ENCODE data around the gene FERMT2.

FERMT2 gene, protein sequence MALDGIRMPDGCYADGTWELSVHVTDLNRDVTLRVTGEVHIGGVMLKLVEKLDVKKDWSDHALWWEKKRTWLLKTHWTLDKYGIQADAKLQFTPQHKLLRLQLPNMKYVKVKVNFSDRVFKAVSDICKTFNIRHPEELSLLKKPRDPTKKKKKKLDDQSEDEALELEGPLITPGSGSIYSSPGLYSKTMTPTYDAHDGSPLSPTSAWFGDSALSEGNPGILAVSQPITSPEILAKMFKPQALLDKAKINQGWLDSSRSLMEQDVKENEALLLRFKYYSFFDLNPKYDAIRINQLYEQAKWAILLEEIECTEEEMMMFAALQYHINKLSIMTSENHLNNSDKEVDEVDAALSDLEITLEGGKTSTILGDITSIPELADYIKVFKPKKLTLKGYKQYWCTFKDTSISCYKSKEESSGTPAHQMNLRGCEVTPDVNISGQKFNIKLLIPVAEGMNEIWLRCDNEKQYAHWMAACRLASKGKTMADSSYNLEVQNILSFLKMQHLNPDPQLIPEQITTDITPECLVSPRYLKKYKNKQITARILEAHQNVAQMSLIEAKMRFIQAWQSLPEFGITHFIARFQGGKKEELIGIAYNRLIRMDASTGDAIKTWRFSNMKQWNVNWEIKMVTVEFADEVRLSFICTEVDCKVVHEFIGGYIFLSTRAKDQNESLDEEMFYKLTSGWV

DNA sequence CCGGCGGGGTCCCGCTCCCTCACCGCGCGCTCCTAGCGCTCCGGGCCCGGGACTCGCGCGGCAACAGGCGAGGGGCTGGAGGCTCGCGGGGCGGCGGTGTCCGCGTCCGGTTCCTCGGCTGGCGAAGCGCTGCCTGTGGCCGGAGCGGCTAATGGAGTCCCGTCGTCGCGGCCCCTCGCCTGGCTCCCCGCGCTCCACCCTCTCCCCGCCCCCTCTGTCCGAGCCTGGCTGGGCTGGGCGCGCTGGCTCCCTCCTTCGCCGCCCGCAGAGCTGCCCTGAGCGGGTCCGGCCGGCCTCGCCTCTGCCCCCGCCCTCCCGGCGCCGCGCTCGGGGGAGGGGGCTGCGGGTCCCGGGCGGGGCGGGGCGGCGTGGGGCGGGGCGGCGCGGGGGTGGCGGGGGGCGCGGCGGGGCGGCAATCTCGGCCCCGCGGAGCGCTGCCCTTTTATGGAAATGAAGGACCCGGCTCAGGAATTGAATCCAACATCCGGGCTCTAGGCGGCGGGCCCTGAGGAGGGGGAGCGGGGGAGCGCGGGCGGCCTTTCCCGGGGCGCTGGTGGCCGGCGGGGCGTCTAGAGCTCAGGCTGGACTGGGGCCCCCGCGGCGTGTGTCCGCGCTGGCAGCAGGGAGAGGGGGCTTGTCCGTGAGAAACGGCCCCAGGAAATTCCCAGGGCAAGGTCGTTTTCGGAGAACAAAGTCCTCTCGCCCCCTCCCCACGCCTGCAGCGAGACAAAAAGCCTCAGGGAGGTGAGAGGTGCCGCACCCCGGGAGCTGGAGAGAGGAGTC lies at the start of gene FERMT2:
Gene FERMT2 (minus strand): TSS at position 153 of the 783 bp plus-strand sequence. CDS start 482 bp downstream, outside the sequence.
- DNase-seq: peak; percentile 17
- no peak for ATAC-seq

DNA sequence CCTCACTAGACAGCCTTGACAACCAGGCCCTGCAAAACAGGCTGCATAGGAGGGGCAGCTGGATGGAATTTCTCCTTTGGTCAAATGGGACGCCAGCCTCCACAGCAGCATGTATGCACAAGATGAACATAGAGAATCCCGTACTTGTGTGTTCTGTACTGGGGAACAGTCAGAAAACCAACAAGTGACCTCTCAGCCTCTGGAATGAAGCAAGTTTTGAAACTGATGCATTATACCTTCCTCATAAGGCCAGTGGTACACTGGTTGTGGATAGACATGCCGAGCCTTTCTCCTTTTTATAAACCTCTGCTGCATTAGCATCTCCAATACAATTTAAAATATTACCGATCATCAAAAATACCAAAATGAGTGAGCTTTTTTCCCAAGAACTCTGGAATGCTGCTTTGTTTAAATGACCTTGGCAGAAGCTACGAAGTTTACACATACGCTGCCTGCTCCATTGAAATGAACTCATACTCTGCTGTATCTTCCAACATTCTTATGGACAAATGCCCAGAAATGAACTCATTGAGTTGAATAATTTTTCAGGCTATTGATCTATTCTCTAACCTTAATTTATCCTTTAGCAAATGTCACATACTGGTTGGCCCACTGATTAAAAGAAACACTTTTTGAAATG lies 47.6 kb upstream of the FERMT2 start:
- ATAC-seq (no peak), DNase-seq (no peak)

DNA sequence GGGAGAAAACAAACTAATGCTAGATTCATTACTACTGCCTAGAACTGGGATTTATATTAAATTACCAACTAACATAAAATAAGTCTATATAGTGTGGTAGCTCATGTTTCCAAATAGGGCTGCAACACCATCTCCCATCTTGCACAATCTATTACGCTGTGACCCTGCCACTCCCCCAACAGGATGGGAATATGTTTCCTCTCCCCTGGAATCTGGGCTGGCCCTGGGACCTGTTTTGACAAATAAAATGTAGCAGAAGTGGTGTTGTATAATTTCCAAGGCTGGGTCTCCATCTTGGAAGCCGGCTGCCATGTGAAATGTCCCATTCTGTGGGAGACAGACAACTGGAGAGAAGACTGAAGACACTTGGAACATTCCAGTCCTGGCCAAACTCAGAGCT lies 45.6 kb upstream of the FERMT2 start:
- DNase-seq (no peak), ATAC-seq (no peak)

DNA sequence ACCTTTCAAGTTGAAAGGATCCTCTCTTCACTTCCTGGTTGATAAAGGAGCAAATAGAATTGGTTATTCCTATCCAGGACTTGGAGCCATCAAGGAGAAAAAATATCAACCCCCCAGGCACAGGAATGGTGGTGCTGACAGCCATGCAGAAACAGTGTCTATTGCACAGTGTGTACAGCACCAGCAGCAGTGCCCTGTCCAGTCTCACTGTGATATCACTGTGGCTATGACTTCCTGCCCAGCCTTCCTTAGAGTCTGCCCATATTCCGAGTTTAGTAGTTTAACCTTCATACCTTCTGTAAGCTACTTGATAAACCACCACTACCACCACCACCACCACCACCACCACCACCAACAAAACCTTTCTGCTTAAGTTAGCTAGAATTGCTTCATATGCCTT lies 45.1 kb upstream of the FERMT2 start:
- no peak for DNase-seq
- ATAC-seq: no peak

DNA sequence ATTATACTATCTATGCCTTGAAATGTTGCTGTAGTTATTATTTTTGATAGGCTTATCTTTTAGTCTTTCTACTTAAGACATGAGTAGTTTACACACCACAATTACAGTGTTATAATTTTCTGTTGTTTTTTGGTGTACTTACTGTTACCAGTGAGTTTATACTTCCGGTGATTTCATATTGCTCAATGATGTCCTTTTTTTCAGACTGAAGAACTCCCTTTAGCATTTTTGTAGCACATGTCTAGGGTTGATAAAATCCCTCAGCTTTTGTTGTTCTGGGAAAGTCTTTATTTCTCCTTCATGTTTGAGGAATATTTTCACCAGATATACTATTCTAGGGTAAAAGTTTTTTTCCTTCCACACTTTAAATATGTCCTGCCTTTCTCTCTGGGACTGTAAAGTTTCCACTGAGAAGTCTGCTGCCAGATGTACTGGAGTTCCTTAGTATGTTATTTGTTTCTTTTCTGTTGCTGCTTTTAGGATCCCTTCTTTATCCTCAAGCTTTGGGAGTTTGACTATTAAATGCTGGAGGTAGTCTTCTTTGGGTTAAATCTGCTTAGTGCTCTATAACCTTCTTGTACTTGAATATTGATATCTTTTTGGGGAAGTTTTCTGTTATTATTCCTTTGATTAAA lies 41.5 kb upstream of the FERMT2 start:
- DNase-seq: no peak
- ATAC-seq: no peak

DNA sequence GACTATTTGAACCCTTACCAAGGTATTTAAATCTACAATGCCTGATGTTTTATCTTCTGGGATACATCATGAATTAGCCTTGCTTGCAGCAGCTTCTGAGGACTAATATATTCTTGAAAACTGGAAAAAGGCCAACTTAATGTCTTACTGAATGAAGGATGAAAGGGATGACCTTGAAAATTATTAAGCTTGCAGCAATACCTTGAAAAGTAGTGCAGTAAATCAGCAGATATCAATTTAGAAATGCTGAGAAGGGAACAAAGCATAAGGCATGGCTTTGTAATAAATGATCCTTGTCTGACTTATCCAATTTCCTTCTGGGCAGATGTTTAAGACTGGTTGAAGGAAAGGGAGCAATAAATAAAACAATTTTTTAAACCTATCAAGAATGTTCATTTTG lies 37.3 kb upstream of the FERMT2 start:
- DNase-seq: no peak
- no peak for ATAC-seq

DNA sequence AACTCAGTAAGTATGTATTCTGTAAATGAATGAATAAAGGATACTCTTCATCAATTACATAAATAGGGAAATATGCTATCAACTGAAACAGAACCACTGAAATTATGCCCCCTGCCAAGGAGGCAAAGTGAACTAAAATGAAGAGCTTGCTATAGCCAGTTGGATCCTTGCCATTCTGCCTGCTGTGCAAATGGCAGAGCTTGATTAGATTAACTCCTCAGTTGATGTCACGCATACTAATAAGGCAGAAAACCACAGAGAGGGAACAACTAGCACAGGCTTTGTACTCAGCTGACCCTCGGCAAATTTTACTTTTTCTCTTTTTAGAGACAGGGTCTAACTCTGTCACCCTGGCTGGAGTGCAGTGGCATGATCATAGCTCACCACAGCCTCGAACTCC lies 36.7 kb upstream of the FERMT2 start:
- no peak for DNase-seq
- no peak for ATAC-seq

DNA sequence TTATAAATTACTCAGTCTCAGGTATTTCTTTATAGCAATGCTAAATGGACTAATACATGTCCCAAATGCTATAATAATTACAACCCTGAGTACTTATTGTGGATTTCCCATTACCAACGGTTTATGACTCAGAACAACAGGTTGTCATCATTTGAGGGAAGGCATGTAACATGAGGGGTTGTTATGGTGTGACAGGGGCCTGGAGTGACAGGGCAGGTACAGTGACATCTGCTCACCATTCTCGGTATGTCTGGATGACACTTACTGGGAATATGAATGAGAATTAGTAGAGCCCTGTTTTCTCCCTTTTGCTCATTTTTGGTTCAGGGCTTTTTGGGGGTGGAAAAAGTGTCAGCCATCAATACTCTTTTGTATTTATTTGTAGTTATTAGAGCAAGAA lies 36.2 kb upstream of the FERMT2 start:
- ATAC-seq: no peak

DNA sequence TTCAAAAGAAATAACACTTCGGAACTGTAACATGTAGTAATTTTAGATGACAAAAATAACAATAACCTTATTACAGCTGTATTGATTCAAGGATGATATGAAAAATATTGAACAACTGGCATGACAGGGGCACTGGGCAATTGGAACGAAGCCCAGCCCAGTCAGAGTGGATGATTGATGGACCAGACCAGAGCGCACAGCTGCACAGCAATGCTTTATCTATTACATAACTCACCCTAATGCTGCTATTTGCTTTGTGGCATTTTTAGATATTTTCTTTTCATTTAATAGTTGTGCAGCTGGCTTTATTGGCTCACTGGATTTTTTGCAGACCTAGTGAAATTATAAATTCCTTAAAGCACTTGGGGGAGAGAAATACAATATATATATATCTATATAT lies 26.9 kb upstream of the FERMT2 start:
- no peak for ATAC-seq
- no peak for DNase-seq

More for the DNA sequence above, 36.2 kb upstream of the FERMT2 start:
- DNase-seq: no peak

DNA sequence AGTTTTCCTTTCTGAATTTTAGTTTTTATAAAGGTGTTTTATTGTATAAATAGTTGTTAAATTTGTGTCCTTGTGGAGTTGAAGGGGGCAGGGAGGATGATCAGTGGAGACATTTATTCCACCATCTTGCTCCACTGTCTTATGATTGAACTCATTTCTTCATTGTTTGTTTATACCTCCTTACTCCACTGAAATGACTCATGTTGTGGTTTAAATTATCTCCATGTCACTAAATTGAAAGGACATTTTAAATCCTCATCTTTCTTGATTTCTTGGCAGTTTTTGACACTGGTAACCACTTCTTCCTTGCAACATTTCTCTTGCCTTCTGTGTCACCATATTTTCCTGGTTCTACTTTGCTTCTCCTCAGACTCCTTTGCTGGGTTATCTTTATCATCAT lies 23.6 kb upstream of the FERMT2 start:
- DNase-seq (no peak), ATAC-seq (no peak)

DNA sequence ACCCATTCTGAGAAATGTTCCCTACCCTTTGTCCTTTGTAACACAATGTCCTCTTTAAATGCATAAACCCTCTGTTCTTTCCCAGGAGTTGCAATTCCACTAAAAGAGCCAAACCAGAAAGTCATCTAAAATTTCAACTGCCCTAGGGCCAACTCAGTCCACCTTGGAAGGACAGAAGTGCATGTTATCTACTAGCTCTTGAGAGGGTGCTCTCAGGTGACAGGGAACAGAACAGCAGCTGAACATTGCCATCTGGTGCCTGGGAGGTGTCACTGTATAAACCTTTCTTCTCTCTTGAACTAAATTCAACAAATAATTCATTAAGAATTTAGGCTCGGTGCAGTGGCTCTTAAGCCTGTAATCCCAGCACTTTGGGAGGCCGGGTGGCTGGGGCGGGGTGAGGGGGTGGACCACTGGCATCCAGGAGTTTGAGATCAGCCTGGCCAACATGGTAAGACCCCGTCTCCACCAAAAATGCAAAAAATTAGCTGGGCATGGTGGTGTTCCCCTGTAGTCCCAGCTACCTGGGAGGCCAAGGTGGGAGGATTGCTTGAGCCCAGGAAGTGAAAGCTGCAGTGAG lies 10.3 kb upstream of the FERMT2 start:
- ATAC-seq: peak; percentile 66

DNA sequence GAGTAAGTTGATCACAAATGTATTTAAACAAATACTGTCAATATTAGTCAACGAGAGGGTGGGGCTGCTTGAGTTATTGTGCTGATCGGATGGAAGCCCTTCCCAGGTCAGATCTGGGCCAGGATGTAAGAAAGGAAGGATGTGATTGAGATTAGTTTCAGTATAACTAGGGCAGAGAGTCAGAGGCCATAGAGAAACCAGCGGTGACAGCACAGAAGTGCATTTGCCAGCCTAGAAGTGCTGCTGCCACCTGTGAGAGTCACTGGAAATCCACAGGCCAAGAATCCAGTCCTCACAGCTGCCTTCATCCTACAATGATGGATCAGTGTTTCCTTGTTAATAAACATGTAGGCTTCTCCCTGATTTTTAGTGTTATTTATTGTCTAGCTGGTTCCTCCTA lies 9.8 kb upstream of the FERMT2 start:
- ATAC-seq (no peak), DNase-seq (no peak)

More for the DNA sequence above, 10.3 kb upstream of the FERMT2 start:
- peak; percentile 29 for DNase-seq

DNA sequence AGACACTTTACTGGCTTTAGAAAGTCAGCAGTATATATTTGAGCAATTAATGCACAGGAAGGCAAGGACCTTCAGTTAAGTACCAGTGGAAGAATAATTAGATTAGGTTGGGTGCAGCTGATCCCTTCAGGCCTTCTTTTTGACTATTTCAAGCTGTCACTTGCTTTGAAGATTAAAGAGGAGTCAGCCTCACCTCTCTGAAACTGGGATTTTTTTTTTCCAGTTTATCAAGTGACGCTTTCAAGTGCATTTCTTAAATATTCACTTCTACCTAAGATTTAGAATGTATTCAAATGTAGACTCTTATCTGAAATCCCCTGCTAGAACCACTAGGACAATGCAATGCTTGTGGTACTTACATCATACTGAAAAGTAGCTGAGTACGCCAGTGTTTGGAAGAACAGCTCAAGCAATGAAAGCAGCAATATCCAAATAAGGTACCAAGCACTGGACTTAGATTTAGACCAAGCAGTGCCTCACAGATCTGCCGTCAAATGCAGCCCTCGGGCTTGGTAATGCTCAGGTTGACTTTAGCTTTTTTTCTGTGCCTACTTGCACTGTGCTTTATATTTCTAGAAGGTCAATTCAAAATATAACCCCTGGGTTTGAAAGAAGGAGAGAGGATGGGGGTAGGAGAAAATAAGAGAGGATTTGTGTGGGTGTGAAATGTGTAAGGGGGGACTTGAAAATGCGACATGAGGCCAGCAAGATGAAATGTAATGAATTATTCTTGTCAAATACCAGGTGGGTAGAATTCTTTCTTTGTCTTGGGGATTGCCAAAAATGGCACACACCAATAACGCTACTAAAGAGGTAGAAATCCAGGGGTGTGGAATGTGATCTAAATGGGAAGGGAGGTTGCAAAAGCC lies 3.7 kb upstream of the FERMT2 start:
- DNase-seq (no peak), ATAC-seq (no peak)

DNA sequence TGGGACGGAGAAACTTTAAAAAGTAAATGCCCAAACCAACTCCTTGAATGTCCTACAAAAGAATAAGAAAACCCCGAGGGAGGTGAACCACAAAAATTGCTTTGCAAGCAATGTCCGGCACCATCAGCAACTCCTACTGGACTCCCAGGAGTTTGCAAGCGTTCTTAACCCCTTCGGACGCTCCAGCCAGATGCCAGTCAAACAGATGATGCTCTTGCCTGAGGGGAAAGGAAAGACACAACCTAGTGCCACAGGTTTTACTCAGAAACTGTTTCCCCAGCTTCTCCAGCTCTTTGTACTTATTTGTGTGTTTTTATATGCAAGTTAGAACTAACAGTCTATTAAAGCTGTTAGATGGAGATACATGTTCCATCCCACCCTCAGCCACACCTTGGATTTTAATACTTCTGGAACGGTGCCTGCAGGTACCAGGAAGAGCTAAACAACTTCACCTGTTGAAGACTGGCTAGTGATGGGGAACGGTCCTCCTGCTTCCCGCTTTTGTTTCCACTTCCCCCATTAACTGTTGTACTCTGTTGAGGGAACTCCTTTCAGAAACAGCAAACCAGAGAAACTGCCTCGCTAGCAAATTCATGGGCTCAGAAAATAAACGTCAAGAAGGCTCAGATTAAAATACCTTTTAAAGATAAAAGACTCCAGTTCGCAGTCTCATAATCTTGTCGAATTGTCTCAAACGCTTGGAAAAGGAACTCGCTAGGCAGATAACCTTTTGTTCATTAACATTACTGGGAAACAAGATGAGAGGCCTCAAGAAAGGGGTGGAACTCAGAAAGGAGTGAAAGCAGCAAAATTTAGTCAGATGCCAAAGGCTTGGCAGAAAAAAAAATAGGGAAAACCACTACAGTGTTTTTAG lies 1.1 kb upstream of the FERMT2 start:
- no peak for DNase-seq
- no peak for ATAC-seq

DNA sequence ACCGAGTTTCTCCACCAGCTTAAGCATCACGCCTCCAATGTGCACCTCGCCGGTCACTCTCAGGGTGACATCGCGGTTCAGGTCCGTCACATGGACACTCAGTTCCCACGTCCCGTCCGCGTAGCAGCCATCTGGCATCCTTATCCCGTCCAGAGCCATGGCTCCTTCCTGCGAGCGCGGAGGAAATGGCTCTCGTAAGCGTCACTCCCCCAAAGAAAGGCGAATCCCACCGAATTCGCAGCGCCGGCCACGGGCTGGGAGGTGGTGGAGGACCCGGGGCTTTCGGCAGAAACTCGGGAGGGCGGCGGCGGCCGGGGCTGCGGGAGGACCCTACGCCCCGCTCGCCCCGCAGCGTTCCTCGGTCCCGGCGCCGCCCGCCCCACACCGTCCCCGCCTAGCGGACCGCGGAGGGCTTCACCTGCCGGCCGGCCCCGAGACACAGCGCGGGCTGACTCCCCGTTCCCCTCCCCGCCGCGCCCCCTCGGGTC lies 396 bp downstream of the FERMT2 start:
- DNase-seq (peak; percentile 14), ATAC-seq (no peak)

DNA sequence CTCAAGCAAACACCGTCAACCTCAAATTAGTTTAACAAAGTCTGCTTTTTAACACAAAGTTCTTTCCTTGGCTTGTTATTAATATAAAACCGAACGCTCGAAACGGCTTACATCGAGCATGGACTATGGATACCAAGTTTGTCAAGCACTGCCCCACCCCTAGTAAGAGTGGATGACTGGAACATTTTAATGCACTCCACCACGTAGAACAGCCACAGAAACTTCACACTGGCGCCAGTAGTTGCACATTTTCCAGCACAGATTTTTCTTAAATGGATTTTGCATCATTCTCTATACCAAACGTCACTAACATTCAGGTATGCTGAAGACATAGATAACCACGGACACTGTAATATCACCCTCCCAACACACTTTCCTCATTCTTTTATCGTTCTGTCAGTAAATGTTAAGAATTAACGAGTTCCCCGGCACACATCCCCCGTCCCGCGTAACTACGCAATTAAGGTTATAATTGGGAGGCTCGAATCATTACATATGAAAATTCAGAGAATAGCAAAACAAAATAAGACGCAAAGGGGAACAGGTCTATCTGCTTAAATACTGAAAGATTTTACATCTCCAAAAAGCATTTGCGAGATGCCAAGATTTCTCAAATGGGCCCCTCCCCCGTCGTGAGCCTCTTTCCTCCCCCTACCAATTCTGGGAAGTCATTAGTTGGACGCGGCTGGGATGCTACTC lies 990 bp downstream of the FERMT2 start:
- ATAC-seq (peak; percentile 53), DNase-seq (peak; percentile 6)

DNA sequence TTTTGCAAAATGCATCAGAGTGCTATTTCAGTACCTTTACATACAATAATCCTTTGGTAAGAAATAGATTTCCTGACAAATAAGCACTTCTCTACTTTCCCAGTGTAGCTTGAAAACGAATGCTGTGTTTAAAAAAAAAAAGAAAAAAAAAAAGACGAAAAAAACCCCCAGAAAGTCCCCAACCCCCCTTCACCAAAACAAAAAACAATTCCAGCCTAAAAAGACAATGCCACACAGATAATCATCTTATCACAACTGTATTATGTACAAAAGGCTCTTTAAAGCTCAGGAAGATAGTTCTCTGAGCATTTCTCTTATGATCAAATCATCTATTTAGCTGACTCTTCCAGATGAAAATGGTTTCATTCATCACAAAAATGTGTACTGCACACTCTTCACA lies 1.6 kb downstream of the FERMT2 start:
- DNase-seq (no peak), ATAC-seq (no peak)

DNA sequence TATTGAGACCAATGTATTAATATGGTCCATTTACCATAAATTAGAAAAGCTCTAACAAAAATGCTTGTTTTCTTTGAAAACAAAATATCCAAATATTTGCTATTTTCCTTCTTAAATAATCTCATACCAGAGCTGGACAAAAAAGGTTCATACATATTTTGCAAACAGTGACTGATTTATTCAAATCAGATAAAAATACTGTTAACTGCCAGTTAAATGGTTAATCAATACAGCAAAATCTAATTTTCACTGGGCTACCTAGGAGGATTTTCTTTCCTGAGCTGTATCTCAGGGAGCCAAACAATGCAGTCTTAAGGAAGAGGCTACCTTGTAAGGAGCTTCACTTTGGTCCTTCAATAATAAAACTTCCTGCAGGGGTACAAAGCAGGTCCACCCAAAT lies 2.0 kb downstream of the FERMT2 start:
- no peak for ATAC-seq
- DNase-seq: no peak

DNA sequence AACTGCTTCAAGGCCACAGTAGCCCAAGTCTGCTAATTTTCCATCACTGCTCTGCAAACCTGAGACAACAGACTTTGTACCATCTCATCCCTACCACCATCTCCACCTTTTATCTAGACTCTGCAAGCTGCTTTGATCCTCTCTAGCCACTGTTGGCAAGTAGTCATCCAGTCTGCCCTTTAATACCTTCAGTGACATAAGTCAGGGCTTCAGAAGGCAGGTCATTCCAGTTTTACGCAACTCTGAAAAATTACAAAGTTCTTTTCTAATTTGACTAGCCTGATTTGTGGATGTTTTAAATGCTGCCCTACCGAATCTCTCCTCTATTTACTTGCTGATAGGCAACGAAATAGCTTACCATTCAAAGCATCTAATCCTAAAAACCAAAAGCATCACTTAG lies 2.8 kb downstream of the FERMT2 start:
- ATAC-seq (no peak), DNase-seq (no peak)
